Cardiac septum (tissue), 1 donor: Measurements from ENCODE around the gene GAA. TPM values are rescaled to one million over a fixed set of nuclear protein-coding genes. Genes with fewer than 3 reads are reported as not detected.
A peak's percentile ranks its signal among the peaks of the same experiment; 100 is the strongest.

ENCODE experiments used
- DNase-seq: peaks from one replicate; pipeline ENCODE4 v3.0.0-alpha.2; 2020; ENCODE audit warnings: low spot score
- intact Hi-C: fragments of 100-400 bp; cut with DNase I; formaldehyde crosslinking; loops from one replicate; pipeline ENCODE4 v1.14.0; 2022
- total RNA-seq: library from RNA; stranded (reverse); fragmentation: NEBNext Ultra II Directional; extraction: Animal tissue kit (Norgen Biotek cat#: 25700); gene quantifications from one replicate; pipeline ENCODE4 v1.2.1, GENCODE V29; 2021
- donor health status: DM: no; HTN: no; CAD: no.

Gene GAA
- total RNA-seq, 1 donor from 2014 or later, result 47.0 TPM

- no peak for DNase-seq
Measured at GRCh38 chr17:80112471-80113032, 11.2 kb downstream of the GAA start.

GRCh38 chr17:80113033-80113484, 11.7 kb downstream of the GAA start:
- DNase-seq, result no peak
- intact Hi-C loops, result no loop called here

More at GRCh38 chr17:80112471-80113032, 11.2 kb downstream of the GAA start:
- intact Hi-C loops, result no loop called here

- intact Hi-C loops, result no loop called here
- DNase-seq, result no peak
Measured at GRCh38 chr17:80114758-80115157, 13.4 kb downstream of the GAA start.

- no peak for DNase-seq
- intact Hi-C loops, result no loop called here
Measured at GRCh38 chr17:80115159-80115558, 13.8 kb downstream of the GAA start.

- intact Hi-C loops, result no loop called here
- no peak for DNase-seq
Measured at GRCh38 chr17:80116276-80116920, 15.0 kb downstream of the GAA start.

- intact Hi-C loops, result no loop called here
- DNase-seq, result no peak
Measured at GRCh38 chr17:80116921-80117380, 15.6 kb downstream of the GAA start.

GRCh38 chr17:80117491-80118401, 16.4 kb downstream of the GAA start:
- intact Hi-C loops, result no loop called here
- DNase-seq, result no peak

- DNase-seq, result peak; percentile 50
- intact Hi-C loops, result no loop called here
Measured at GRCh38 chr17:80118601-80119270, 17.4 kb downstream of the GAA start.

GRCh38 chr17:80119271-80119791, 17.9 kb downstream of the GAA start:
- peak; percentile 55 for DNase-seq
- intact Hi-C loops, result no loop called here

- DNase-seq, result peak; percentile 19
- intact Hi-C loops, result no loop called here
Measured at GRCh38 chr17:80119839-80120238, 18.5 kb downstream of the GAA start.

- DNase-seq, result no peak
Measured at GRCh38 chr17:80122026-80122575, 20.7 kb downstream of the GAA start.

GRCh38 chr17:80122926-80123505, 21.6 kb downstream of the GAA start:
- no peak for DNase-seq
- intact Hi-C loops, result no loop called here

More at GRCh38 chr17:80122026-80122575, 20.7 kb downstream of the GAA start:
- intact Hi-C loops, result no loop called here

- DNase-seq, result no peak
- intact Hi-C loops, result no loop called here
Measured at GRCh38 chr17:80123791-80124190, 22.4 kb downstream of the GAA start.

- intact Hi-C loops, result no loop called here
- no peak for DNase-seq
Measured at GRCh38 chr17:80124351-80124981, 23.1 kb downstream of the GAA start.

- no peak for DNase-seq
- intact Hi-C loops, result no loop called here
Measured at GRCh38 chr17:80125656-80126448, 24.5 kb downstream of the GAA start.

GRCh38 chr17:80126449-80126715, 25.0 kb downstream of the GAA start:
- intact Hi-C loops, result no loop called here
- no peak for DNase-seq

GRCh38 chr17:80129006-80129565, 27.7 kb downstream of the GAA start:
- DNase-seq, result no peak

GRCh38 chr17:80130992-80131391, 29.6 kb downstream of the GAA start:
- intact Hi-C loops, result no loop called here
- DNase-seq, result no peak

More at GRCh38 chr17:80129006-80129565, 27.7 kb downstream of the GAA start:
- intact Hi-C loops, result no loop called here
